Fibroblast of pulmonary artery (primary cell): ENCODE measurements around the gene DNAJA3.

Experiments
- DNase-seq: peaks from one replicate; pipeline ENCODE4 v3.0.0-alpha.2; 2010; ENCODE audit warnings: low read depth
- H3K4me3 ChIP-seq: replicated peaks from 2 replicates; pipeline ENCODE4 v1.5.1; 2011; ENCODE audit warnings: low read depth, mild to moderate bottlenecking, control low read depth, low read length, moderate library complexity
- TF ChIP-seq, protein P1 (sequence below): IDR thresholded peaks from 2 replicates; pipeline ENCODE4 v1.5.1; 2011; ENCODE audit warnings: mild to moderate bottlenecking, control low read depth, low read length, inconsistent platforms; ENCODE audit errors: missing control alignments

DNAJA3 gene

GRCh38 chr16:4384509-4384942 lies 41.1 kb upstream of the DNAJA3 start:
- H3K4me3 ChIP-seq, result no peak overlapping the region
- TF ChIP-seq, protein P1, sequence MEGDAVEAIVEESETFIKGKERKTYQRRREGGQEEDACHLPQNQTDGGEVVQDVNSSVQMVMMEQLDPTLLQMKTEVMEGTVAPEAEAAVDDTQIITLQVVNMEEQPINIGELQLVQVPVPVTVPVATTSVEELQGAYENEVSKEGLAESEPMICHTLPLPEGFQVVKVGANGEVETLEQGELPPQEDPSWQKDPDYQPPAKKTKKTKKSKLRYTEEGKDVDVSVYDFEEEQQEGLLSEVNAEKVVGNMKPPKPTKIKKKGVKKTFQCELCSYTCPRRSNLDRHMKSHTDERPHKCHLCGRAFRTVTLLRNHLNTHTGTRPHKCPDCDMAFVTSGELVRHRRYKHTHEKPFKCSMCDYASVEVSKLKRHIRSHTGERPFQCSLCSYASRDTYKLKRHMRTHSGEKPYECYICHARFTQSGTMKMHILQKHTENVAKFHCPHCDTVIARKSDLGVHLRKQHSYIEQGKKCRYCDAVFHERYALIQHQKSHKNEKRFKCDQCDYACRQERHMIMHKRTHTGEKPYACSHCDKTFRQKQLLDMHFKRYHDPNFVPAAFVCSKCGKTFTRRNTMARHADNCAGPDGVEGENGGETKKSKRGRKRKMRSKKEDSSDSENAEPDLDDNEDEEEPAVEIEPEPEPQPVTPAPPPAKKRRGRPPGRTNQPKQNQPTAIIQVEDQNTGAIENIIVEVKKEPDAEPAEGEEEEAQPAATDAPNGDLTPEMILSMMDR, result no peak
- no peak for DNase-seq

DNA sequence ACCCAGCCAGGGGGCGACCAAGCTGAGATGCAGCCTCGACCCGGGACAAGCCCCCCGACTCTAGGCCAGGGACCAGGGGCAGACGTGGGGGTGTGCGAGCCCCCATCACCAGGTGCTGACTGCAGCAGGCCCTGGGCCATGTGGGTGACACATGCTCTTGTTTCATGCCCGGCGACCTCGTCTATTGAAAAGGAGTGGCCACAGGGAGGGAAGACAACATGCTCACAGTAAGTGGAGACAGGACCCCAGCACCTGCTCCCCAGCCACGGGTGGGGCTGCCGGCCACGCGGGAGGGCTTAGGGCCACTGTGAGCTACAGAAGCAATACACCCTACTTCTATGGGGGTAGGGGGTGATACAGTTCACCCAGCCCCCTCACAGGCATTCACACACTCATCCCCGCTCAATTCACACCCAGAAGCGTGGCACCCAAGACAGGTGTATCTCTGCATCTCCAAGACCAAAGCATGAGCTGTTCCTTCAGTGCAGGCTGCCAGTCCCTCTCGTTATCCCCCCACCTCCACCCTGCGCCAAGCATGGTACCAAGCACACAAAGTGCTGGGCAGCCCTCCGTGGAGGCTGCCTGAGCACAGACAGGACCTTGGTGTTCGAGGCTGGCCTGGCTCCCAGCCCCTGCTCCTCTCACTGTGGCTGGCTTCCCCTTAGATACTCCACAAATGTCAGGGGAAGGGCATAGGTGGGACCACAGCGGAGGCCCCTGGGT lies 40.4 kb upstream of the DNAJA3 start:
- DNase-seq, result no peak
- TF ChIP-seq, protein P1, result no peak
- H3K4me3 ChIP-seq, result no peak overlapping the region

DNA sequence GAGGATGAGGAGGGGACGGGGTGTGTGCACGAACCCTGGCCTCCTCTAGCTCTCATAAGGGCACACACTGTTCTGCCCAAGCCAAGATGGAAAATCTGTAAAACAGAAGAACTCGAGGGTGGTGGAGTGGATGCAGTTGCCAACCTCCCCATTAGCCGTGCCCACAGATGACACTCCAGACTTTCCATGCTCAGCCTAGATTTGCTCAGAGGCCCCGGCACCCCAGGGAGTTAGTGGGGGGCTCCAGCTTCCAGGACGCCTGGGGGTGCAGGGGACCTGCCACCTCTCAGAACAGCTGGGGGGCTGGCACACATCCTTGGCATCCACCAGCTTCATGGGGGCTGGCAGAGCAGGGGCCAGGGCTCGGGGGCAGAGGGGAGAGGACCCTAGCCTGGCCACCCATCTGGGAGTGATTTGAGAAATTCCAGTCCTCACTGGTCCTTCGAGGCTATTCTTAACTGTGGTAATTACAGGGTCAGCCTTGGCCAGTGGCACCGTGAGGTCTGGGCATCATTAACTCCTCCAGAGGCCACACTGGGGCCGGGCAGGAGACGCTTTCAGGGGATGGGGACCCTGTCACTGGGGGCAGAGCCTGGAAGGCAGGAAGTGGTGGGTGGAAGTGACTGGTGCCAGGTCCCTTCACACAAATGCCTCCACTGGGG lies 39.7 kb upstream of the DNAJA3 start:
- TF ChIP-seq, protein P1, result no peak

DNA sequence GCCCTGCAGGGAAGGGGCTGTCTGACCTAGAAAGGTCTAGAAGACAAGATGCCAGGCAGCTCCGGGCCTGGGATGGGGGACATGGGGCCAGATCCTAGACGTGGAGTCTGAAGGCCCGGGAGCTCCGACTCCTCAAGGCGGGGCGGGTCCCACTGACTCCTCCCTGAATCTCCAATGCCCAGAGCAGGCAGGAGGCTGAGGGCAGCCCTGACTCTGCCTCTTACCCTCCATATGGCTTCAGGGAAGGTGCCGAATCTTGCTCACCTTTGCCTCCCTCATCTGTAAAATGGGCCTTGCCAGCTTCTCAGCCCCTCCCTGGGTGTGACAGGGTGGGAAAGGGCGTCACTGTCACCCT lies 39.2 kb upstream of the DNAJA3 start:
- TF ChIP-seq, protein P1, result no peak
- no peak for DNase-seq
- no peak overlapping the region for H3K4me3 ChIP-seq

More for the DNA sequence above, 39.7 kb upstream of the DNAJA3 start:
- H3K4me3 ChIP-seq, result no peak overlapping the region
- no peak for DNase-seq

DNA sequence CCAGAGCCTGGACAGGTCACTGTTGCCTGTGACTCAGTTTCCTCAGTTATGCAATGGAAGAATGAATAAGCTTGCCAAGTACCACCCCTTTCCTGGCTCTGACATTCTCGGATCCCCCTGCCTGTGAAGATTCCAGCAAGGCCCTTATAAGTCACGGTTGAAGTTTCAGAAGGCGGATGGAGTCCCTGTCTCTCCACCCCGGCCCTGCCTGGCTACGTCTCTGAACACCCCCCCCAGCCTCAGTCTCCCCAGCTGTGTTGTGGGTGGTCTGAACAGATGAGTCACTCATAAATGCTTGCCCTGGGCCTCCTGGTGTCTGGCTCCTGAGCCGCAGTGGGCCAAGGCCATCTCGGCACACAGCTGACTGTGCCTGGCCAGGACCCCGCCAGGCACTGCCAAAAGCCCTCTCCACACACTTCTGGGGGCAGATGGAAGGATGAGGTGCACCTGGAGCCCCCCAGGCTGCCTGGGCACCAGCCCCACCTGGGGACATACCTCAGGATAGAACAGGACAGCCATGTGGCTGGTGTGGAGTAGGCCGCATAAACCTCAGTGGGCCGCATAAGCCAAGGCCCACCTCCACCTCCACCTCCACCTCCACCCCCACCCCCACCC lies 38.6 kb upstream of the DNAJA3 start:
- peak; percentile 61 for DNase-seq
- TF ChIP-seq, protein P1, result no peak
- no peak overlapping the region for H3K4me3 ChIP-seq

DNA sequence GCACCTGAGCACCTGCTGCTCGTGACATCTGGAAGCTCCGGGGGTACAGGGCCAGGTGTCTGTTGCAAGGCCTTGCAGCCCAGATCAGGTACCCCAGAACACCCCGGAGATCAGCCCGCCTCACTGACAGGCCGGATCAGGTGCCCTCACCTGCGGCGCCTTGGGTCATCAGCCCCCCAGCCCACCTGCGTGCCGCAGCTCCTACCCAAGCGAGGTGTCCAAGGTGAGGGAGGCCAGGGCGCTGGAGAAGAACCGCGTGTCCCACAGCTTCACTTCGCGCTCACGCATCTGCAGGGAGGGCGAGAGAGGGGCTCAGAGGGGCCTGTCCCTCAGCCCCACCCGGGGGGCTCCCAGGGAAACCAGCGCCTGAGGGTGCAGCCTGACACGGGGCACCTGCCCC lies 37.9 kb upstream of the DNAJA3 start:
- DNase-seq, result no peak
- TF ChIP-seq, protein P1, result no peak
- H3K4me3 ChIP-seq, result no peak overlapping the region
